Measurements from ENCODE around the gene GALNT10. TPM values are rescaled to one million over a fixed set of nuclear protein-coding genes. Genes with fewer than 3 reads are reported as not detected.

The GALNT10 gene
- total and polyA plus RNA-seq, 9 of the 15 experiments (the other 6 are each of a cell fraction or from before 2014, with no cell fraction given) = 4.6 to 37.1 (median 13.3) TPM

DNA sequence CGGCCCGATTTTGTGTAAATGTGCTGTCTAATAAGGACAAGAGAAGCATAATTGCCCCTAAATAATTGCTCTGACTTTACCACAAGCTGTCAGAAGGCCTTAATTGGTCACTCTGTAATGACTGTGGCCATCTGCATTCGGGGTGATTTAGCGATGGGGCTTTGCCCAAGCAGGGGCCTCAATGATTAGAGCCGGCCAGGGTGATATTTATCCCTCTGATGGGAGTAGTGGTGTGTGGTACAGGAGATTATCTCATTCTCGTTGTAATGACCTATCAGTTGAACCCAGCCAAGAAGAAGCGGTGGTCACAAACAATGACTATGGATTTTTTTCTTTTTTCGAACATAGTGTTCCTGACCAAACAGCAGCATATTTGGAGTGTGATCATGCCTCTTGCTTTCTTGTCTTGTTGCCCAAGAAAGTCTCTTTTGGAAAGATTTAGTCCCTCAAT lies 183.2 kb downstream of the GALNT10 start (continued):
- TF ChIP-seq MCM2 (IDR thresholded peaks at IDR 0.05; ENCODE audit: low read depth) (no peak), U2AF1 (optimal IDR thresholded peaks at IDR 0.05; ENCODE audit: low read depth, low read length) (no peak), PHB2 (IDR thresholded peaks at IDR 0.05; ENCODE audit: low read depth) (peak; percentile 80; the same call in 1 of the 2 replicates), HDAC8 (tag; IDR thresholded peaks at IDR 0.05) (no peak)
- TF ChIP-seq, protein P1, sequence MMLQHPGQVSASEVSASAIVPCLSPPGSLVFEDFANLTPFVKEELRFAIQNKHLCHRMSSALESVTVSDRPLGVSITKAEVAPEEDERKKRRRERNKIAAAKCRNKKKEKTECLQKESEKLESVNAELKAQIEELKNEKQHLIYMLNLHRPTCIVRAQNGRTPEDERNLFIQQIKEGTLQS (IDR thresholded peaks at IDR 0.05) = no peak
- TF ChIP-seq, protein P1 (CRISPR knock-in tag; conservative IDR thresholded peaks at IDR 0.05) = no peak; the same call in 1 of the 2 replicates
- TF ChIP-seq, protein P2, sequence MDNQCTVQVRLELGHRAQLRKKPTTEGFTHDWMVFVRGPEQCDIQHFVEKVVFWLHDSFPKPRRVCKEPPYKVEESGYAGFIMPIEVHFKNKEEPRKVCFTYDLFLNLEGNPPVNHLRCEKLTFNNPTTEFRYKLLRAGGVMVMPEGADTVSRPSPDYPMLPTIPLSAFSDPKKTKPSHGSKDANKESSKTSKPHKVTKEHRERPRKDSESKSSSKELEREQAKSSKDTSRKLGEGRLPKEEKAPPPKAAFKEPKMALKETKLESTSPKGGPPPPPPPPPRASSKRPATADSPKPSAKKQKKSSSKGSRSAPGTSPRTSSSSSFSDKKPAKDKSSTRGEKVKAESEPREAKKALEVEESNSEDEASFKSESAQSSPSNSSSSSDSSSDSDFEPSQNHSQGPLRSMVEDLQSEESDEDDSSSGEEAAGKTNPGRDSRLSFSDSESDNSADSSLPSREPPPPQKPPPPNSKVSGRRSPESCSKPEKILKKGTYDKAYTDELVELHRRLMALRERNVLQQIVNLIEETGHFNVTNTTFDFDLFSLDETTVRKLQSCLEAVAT (IDR thresholded peaks at IDR 0.05) = 0 out of 4 replicates have a peak, but pooled peaks of 1 of the 2 experiments have one; percentile 46
- TF ChIP-seq, protein P3, sequence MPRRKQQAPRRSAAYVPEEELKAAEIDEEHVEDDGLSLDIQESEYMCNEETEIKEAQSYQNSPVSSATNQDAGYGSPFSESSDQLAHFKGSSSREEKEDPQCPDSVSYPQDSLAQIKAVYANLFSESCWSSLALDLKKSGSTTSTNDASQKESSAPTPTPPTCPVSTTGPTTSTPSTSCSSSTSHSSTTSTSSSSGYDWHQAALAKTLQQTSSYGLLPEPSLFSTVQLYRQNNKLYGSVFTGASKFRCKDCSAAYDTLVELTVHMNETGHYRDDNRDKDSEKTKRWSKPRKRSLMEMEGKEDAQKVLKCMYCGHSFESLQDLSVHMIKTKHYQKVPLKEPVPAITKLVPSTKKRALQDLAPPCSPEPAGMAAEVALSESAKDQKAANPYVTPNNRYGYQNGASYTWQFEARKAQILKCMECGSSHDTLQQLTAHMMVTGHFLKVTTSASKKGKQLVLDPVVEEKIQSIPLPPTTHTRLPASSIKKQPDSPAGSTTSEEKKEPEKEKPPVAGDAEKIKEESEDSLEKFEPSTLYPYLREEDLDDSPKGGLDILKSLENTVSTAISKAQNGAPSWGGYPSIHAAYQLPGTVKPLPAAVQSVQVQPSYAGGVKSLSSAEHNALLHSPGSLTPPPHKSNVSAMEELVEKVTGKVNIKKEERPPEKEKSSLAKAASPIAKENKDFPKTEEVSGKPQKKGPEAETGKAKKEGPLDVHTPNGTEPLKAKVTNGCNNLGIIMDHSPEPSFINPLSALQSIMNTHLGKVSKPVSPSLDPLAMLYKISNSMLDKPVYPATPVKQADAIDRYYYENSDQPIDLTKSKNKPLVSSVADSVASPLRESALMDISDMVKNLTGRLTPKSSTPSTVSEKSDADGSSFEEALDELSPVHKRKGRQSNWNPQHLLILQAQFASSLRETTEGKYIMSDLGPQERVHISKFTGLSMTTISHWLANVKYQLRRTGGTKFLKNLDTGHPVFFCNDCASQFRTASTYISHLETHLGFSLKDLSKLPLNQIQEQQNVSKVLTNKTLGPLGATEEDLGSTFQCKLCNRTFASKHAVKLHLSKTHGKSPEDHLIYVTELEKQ (CRISPR knock-in tag; IDR thresholded peaks at IDR 0.05) = no peak
- TF ChIP-seq, protein P4, sequence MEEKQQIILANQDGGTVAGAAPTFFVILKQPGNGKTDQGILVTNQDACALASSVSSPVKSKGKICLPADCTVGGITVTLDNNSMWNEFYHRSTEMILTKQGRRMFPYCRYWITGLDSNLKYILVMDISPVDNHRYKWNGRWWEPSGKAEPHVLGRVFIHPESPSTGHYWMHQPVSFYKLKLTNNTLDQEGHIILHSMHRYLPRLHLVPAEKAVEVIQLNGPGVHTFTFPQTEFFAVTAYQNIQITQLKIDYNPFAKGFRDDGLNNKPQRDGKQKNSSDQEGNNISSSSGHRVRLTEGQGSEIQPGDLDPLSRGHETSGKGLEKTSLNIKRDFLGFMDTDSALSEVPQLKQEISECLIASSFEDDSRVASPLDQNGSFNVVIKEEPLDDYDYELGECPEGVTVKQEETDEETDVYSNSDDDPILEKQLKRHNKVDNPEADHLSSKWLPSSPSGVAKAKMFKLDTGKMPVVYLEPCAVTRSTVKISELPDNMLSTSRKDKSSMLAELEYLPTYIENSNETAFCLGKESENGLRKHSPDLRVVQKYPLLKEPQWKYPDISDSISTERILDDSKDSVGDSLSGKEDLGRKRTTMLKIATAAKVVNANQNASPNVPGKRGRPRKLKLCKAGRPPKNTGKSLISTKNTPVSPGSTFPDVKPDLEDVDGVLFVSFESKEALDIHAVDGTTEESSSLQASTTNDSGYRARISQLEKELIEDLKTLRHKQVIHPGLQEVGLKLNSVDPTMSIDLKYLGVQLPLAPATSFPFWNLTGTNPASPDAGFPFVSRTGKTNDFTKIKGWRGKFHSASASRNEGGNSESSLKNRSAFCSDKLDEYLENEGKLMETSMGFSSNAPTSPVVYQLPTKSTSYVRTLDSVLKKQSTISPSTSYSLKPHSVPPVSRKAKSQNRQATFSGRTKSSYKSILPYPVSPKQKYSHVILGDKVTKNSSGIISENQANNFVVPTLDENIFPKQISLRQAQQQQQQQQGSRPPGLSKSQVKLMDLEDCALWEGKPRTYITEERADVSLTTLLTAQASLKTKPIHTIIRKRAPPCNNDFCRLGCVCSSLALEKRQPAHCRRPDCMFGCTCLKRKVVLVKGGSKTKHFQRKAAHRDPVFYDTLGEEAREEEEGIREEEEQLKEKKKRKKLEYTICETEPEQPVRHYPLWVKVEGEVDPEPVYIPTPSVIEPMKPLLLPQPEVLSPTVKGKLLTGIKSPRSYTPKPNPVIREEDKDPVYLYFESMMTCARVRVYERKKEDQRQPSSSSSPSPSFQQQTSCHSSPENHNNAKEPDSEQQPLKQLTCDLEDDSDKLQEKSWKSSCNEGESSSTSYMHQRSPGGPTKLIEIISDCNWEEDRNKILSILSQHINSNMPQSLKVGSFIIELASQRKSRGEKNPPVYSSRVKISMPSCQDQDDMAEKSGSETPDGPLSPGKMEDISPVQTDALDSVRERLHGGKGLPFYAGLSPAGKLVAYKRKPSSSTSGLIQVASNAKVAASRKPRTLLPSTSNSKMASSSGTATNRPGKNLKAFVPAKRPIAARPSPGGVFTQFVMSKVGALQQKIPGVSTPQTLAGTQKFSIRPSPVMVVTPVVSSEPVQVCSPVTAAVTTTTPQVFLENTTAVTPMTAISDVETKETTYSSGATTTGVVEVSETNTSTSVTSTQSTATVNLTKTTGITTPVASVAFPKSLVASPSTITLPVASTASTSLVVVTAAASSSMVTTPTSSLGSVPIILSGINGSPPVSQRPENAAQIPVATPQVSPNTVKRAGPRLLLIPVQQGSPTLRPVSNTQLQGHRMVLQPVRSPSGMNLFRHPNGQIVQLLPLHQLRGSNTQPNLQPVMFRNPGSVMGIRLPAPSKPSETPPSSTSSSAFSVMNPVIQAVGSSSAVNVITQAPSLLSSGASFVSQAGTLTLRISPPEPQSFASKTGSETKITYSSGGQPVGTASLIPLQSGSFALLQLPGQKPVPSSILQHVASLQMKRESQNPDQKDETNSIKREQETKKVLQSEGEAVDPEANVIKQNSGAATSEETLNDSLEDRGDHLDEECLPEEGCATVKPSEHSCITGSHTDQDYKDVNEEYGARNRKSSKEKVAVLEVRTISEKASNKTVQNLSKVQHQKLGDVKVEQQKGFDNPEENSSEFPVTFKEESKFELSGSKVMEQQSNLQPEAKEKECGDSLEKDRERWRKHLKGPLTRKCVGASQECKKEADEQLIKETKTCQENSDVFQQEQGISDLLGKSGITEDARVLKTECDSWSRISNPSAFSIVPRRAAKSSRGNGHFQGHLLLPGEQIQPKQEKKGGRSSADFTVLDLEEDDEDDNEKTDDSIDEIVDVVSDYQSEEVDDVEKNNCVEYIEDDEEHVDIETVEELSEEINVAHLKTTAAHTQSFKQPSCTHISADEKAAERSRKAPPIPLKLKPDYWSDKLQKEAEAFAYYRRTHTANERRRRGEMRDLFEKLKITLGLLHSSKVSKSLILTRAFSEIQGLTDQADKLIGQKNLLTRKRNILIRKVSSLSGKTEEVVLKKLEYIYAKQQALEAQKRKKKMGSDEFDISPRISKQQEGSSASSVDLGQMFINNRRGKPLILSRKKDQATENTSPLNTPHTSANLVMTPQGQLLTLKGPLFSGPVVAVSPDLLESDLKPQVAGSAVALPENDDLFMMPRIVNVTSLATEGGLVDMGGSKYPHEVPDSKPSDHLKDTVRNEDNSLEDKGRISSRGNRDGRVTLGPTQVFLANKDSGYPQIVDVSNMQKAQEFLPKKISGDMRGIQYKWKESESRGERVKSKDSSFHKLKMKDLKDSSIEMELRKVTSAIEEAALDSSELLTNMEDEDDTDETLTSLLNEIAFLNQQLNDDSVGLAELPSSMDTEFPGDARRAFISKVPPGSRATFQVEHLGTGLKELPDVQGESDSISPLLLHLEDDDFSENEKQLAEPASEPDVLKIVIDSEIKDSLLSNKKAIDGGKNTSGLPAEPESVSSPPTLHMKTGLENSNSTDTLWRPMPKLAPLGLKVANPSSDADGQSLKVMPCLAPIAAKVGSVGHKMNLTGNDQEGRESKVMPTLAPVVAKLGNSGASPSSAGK (IDR thresholded peaks at IDR 0.05) = no peak

Measured in K562 (cell line).